Measurements from ENCODE around the gene ADCY2. TPM values are rescaled to one million over a fixed set of nuclear protein-coding genes. Genes with fewer than 3 reads are reported as not detected.

ADCY2 gene
- total RNA-seq, 1 experiment from 2014 or later = not detected

DNA sequence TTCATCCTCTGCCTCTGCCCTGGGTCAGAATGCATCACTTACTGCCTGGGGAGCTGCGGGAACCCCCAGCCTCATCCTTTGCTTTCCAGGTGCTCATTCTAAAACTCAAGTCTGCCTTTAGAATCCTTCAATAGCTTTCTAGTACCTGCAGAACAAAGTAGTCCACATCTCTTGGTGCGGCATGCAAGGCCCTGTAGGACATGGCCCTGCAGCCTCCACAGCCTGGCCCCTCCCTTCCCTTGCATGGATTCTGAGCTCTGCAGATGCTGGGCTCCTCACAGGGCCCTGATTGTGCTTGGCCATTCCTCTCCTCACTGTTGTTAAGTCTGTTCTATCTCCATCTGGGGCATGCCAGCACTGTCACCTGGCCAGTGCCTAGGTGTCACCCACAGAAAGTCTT is 141.6 kb downstream of the ADCY2 start:
- in situ Hi-C loops (cut with HindIII; ENCODE audit: low pct_unique_long_range_greater_than_20kb, low sequenced_read_pairs) = no loop called here
- no peak for DNase-seq (ENCODE audit: low read depth)

DNA sequence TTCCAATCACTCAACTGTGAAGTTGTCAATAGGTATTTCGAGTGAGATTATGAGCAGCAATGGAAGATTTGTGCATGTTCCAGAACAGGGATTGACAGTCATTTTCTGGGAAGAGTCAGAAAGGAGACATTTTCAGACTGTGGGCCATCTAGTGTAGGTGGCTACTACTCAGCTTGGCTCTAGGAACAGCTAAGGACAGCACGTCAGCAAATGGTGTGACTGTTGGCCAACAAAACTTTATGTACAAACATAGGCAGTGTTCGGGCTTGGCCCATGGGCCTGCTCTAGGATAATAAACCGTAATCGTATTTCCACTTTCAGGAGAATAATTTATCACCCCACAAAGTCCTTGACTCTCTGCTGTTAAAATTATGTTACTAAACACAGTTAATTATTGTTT is 143.6 kb downstream of the ADCY2 start:
- in situ Hi-C loops (cut with HindIII; ENCODE audit: low pct_unique_long_range_greater_than_20kb, low sequenced_read_pairs) = no loop called here
- DNase-seq (ENCODE audit: low read depth) = no peak

GRCh38 chr5:7540736-7541485 is 145.0 kb downstream of the ADCY2 start:
- DNase-seq (ENCODE audit: low read depth) = no peak
- in situ Hi-C loops (cut with HindIII; ENCODE audit: low pct_unique_long_range_greater_than_20kb, low sequenced_read_pairs) = no loop called here

DNA sequence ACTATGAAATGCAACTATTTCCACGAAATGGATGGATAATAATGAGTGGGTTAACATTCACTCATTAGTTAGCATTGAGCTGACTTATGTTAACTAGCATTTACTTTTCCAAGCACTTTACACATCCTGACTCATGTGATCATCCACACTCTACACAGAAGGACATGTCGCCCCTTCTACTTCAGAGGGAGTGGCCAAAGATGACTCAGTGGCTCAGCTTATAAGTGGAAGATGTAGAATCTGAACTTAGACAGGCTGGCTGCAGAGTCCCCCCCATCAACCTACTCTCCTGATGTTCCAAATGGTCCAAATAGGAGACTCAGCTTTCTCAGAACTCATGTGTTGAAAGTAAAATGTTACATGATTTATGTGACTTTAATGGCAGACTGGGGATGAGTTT is 146.0 kb downstream of the ADCY2 start:
- no peak for DNase-seq (ENCODE audit: low read depth)

DNA sequence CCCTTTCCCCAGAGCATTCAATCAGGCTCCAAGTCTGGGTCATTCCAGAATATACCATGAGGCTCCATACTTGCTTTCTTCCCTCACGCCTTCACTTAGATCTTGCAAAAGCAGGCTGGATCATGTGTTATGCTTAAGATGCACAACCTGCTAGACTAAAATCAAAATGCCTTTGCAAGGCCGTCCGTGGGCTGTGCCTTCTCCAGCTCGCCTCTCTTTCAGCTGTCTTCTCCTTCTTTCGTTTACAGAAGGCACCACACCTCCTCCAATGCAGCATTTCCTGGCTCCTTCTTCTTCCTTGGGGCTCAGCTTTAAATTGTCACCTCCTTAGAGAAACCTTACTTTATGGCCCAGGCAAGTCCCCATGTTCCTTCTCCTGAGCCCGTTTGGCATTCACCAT is 150.6 kb downstream of the ADCY2 start:
- no peak for DNase-seq (ENCODE audit: low read depth)
- in situ Hi-C loops (cut with HindIII; ENCODE audit: low pct_unique_long_range_greater_than_20kb, low sequenced_read_pairs) = no loop called here

More for the DNA sequence above, 146.0 kb downstream of the ADCY2 start:
- in situ Hi-C loops (cut with HindIII; ENCODE audit: low pct_unique_long_range_greater_than_20kb, low sequenced_read_pairs) = no loop called here

DNA sequence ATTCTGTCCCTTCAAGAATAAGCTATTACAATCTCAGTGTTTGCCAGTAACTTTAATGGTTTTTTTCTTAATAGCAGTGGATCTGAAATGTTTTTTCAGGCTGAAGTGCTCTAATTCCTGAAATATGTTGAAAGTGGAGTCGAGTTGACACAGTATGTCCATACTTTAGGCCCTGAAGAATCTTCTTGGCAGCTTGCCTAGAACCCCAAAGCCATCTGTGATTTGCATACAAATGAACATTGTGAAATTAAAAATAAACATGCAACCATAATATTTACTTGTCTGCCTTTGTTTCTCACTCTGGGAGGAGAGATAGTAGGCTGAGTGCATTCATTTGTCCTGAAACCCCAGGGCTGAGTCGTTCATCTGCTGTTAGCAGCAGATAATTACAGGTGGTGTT is 152.7 kb downstream of the ADCY2 start:
- DNase-seq (ENCODE audit: low read depth) = no peak

DNA sequence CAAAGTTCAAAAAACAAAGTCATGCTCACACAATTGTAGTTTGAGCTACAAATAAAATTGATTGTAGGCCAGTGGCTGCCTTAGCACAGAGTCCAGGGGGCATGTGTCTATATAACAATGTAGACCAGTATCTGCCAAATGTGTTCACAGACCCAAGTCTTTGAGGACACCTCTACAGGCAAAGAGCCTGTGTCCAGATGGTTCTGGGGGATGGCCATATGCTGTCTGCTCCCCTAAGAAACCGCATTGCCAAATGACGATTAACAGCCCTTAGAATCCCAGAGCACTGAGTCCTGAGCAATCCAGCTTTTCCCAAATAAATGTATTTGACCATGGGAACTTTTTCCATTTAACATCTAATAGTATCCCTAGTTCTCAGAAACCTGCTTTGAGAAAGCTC is 169.6 kb downstream of the ADCY2 start:
- in situ Hi-C loops (cut with HindIII; ENCODE audit: low pct_unique_long_range_greater_than_20kb, low sequenced_read_pairs) = no loop called here
- no peak for DNase-seq (ENCODE audit: low read depth)

More for the DNA sequence above, 152.7 kb downstream of the ADCY2 start:
- in situ Hi-C loops (cut with HindIII; ENCODE audit: low pct_unique_long_range_greater_than_20kb, low sequenced_read_pairs) = no loop called here

DNA sequence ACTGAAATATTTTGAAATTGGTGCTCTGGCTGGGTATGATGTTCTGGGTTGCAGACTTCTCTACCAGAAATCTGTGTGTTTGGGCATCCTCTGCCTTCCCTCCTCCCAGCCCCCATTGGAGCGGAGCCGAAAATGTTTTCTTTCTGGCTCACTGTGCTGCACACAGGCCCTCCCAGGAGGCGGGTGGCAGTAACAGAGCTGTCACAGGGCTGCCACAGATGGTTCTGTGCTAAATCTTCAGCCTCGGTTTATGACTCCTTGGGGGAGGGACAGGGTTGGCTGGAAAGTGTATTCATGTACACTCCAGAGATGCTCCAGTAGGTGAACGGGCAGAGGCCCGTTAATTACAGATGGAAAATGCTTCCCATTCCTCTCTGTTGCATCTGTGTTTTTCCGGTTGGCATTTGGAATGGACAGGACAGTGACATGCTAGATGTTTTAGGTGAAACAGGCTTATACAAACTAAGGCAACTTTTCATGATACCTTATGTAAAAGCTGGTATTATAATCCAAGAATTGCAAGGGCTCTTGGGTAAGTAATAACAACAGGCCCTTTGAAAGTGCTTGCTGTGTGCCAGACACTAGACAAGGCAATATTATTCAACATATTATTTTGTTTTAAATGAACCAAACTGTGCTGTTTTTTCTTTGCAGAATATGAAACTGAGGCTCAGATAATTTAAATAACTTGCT is 180.2 kb downstream of the ADCY2 start:
- in situ Hi-C loops (cut with HindIII; ENCODE audit: low pct_unique_long_range_greater_than_20kb, low sequenced_read_pairs) = no loop called here
- DNase-seq (ENCODE audit: low read depth) = no peak

- in situ Hi-C loops (cut with HindIII; ENCODE audit: low pct_unique_long_range_greater_than_20kb, low sequenced_read_pairs) = no loop called here
- no peak for DNase-seq (ENCODE audit: low read depth)
These were observed 181.4 kb downstream of the ADCY2 start for GRCh38 chr5:7577381-7577780.

GRCh38 chr5:7578071-7578470 is 182.1 kb downstream of the ADCY2 start:
- in situ Hi-C loops (cut with HindIII; ENCODE audit: low pct_unique_long_range_greater_than_20kb, low sequenced_read_pairs) = no loop called here
- DNase-seq (ENCODE audit: low read depth) = no peak

DNA sequence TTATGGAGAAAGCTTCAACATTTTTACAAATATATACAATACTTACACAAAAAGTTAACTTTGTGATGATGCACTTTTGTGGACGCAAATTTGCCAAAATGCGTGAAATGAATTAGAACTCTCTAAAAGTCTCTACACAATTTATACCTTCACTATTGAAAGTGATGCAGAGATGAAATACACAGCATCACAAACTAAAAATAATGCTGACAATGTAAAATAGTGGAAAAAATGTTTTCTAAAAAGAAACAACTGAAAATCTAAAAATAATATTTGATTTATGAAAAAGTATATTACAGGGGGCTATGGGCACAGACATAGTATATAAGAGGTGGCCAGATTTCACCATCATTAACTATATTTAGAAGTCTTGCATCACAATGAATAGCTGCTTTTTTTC is 188.8 kb downstream of the ADCY2 start:
- in situ Hi-C loops (cut with HindIII; ENCODE audit: low pct_unique_long_range_greater_than_20kb, low sequenced_read_pairs) = no loop called here
- DNase-seq (ENCODE audit: low read depth) = no peak

GRCh38 chr5:7585807-7586206 is 189.9 kb downstream of the ADCY2 start:
- no peak for DNase-seq (ENCODE audit: low read depth)
- in situ Hi-C loops (cut with HindIII; ENCODE audit: low pct_unique_long_range_greater_than_20kb, low sequenced_read_pairs) = no loop called here

DNA sequence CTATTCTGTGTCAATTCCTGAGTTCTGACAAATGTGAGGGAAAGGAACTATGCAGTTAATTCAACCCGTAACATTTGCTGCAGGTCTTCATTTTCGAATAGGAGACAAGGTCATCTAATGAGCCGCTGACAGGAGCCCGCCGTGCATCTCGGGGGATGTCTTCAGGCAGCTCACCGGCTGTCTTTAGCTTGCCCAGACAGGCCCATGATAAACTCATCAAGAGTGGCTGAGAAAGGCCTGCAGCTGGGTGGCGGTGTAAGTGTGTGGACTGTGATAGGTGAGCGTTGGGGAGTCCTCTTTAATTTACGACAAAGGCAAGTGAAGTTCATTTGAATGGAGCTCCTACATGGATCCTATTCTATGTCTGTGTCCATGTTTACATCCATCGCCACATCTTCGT is 190.5 kb downstream of the ADCY2 start:
- no peak for DNase-seq (ENCODE audit: low read depth)

GRCh38 chr5:7589800-7590199 is 193.9 kb downstream of the ADCY2 start:
- no peak for DNase-seq (ENCODE audit: low read depth)
- in situ Hi-C loops (cut with HindIII; ENCODE audit: low pct_unique_long_range_greater_than_20kb, low sequenced_read_pairs) = no loop called here

More for the DNA sequence above, 190.5 kb downstream of the ADCY2 start:
- in situ Hi-C loops (cut with HindIII; ENCODE audit: low pct_unique_long_range_greater_than_20kb, low sequenced_read_pairs) = no loop called here

- in situ Hi-C loops (cut with HindIII; ENCODE audit: low pct_unique_long_range_greater_than_20kb, low sequenced_read_pairs) = no loop called here
- DNase-seq (ENCODE audit: low read depth) = no peak
These were observed 197.0 kb downstream of the ADCY2 start for GRCh38 chr5:7592910-7593309.

DNA sequence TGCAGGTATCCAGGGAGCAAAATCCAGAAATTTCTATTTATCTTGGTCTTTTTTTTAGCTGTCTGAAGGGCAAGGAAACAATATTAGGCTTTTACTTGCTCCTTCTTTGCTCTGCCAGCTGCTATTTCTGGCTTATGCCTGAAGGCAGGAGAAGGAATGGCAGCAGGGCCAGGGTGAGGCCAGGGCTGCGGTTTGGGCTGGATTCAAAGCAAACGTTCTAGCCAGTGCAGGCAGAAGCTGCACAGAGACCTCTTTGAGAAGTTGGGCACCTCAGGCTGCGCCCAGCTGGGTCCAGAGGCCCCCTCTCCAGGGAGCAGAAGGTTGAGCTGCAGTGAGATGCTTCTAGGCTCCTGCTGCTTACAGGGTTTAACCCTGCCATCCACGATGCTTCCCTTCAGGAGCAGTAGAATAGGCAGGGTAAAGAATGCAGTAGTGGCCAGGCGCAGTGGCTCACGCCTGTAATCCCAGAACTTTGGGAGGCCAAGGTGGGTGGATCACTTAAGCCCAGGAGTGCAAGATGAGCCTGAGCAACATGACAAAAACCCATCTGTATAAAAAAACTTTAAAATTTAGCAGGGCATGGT is 201.2 kb downstream of the ADCY2 start:
- DNase-seq (ENCODE audit: low read depth) = no peak

GRCh38 chr5:7606840-7607465 is 211.0 kb downstream of the ADCY2 start:
- DNase-seq (ENCODE audit: low read depth) = no peak
- in situ Hi-C loops (cut with HindIII; ENCODE audit: low pct_unique_long_range_greater_than_20kb, low sequenced_read_pairs) = no loop called here

More for the DNA sequence above, 201.2 kb downstream of the ADCY2 start:
- in situ Hi-C loops (cut with HindIII; ENCODE audit: low pct_unique_long_range_greater_than_20kb, low sequenced_read_pairs) = no loop called here

DNA sequence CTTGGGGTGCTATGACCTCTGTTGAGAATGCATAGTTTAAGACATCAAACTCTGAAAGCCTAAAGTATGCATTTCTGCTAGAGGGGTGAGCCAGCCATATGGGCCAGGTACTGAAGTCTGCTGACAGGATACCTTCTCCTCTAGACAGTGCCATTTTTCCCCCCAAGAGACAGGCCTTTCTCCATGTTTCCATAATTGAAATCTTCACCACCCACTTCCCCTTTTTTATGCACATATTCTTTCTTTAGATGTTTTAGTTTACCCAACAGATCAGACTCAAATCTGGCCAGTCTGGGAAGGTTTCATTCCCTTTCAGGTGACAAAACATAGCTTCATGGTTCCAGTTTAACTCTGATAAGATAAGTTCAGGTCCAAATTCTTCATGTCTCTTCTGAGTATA is 212.8 kb downstream of the ADCY2 start:
- no peak for DNase-seq (ENCODE audit: low read depth)
- in situ Hi-C loops (cut with HindIII; ENCODE audit: low pct_unique_long_range_greater_than_20kb, low sequenced_read_pairs) = no loop called here

DNA sequence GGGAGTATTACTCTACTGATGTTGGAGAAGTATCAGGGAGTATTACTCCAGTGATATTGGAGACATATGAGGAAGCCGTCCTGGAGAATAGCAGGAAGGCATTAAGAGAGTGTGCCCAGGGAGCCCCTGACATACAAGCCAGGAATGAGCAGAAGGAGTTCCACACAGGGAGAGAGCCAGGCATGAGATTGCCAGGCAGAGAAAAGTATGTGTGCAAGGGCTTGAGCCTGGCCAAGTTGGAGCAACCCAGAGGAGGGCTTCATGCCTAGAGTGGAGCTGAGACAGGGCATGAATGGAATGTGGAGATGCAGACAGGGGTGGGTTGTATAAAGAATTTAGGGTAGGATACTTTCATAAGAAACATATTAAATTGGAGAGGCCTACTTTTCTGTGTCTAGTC is 213.8 kb downstream of the ADCY2 start:
- no peak for DNase-seq (ENCODE audit: low read depth)
- in situ Hi-C loops (cut with HindIII; ENCODE audit: low pct_unique_long_range_greater_than_20kb, low sequenced_read_pairs) = no loop called here

Measured in Caki2 (cell line).